Esophagus muscularis mucosa (tissue), 4 donors: ENCODE measurements around the gene DEFB128. TPM values are rescaled to one million over a fixed set of nuclear protein-coding genes. Genes with fewer than 3 reads are reported as not detected.

Experiments
- total RNA-seq, 4 donors: library from RNA; depleted of rRNA; stranded (reverse); fragments of >200 nt; gene quantifications; one replicate each; pipeline versions ENCODE4 v1.1.0 to v1.2.1, GENCODE V29; 2016

Gene DEFB128
- total RNA-seq, 4 donors from 2014 or later = not detected

Other genes with a start within 250 kb of the DEFB128 start
- gene DEFB125, start 102.0 kb downstream of the DEFB128 start, total RNA-seq = not detected
- gene DEFB126, start 47.1 kb downstream of the DEFB128 start, total RNA-seq = not detected
- not detected for gene DEFB127, start 32.3 kb downstream of the DEFB128 start, total RNA-seq
- not detected for gene DEFB129, start 37.5 kb upstream of the DEFB128 start, total RNA-seq
- gene DEFB132, start 68.0 kb upstream of the DEFB128 start, total RNA-seq = not detected
- gene C20orf96, start 101.0 kb upstream of the DEFB128 start, total RNA-seq = 1 to 10 TPM; 1.7 to 2.6 (median 2.3) TPM
- 10 to 100 TPM; 13.3 to 29.9 (median 19.7) TPM for gene ZCCHC3, start 107.9 kb upstream of the DEFB128 start, total RNA-seq
- 10 to 100 TPM in 1 of 4 donors, 1 to 10 TPM in 3; 3.5 to 14.4 (median 7.2) TPM for gene SOX12, start 135.8 kb upstream of the DEFB128 start, total RNA-seq
- gene NRSN2, start 157.4 kb upstream of the DEFB128 start, total RNA-seq = 10 to 100 TPM; 20.8 to 72.8 (median 48.9) TPM
- 1 to 10 TPM in 3 of 4 donors, under 1 TPM in 1; 0.83 to 6.8 (median 4.0) TPM for gene TRIB3, start 191.0 kb upstream of the DEFB128 start, total RNA-seq
- 10 to 100 TPM; 75.7 to 85.6 (median 80.7) TPM for gene RBCK1, start 218.6 kb upstream of the DEFB128 start, total RNA-seq